IMR-90 (cell line): Measurements from ENCODE around the gene ANKFN1. TPM values are rescaled to one million over a fixed set of nuclear protein-coding genes. Genes with fewer than 3 reads are reported as not detected.

ENCODE experiments used
- ATAC-seq: fragments of 200-7000 bp; cut with Tn5 transposase; 2 replicates; pipeline ENCODE4 v1.9.1; 2020; ENCODE audit warnings: low read depth, mild to moderate bottlenecking, moderate library complexity
- BruUV-seq: library from RNA; stranded (reverse); fragments of 400-500 nt; replicated peaks from 2 replicates; lab custom pipeline; 2021; lab: Mats Ljungman, UMichigan
- CTCF ChIA-PET: fragments of 300-600 bp; formaldehyde crosslinking; extraction: SDS; loops from one replicate; lab custom pipeline; 2021; ENCODE audit warnings: antibody characterized with exemption; lab: Yijun Ruan, JAX
- POLR2A ChIA-PET: fragments of 300-600 bp; sonication (Branson Sonifier 250); formaldehyde crosslinking; loops from one replicate; lab custom pipeline; 2022; ENCODE audit warnings: antibody characterized with exemption; ENCODE audit not compliant: unreplicated experiment; lab: Charles Lee
- DNase-seq: peaks from one replicate; pipeline ENCODE4 v3.0.0; 2013
- H2AFZ ChIP-seq: replicated peaks from 2 replicates; pipeline ENCODE3; 2013; ENCODE audit warnings: low read length, mild to moderate bottlenecking; ENCODE audit not compliant: poor library complexity
- H2AK5ac ChIP-seq: 2 replicates; pipeline ENCODE4 v1.6.1; 2013; ENCODE audit warnings: low read depth, low read length, inconsistent platforms
- H2AK9ac ChIP-seq: replicated peaks from 2 replicates; pipeline ENCODE3; 2013; ENCODE audit warnings: mild to moderate bottlenecking, low read depth, low read length, moderate library complexity; ENCODE audit not compliant: poor library complexity
- H2BK120ac ChIP-seq: 2 replicates; pipeline ENCODE4 v1.6.1; 2013; ENCODE audit warnings: low read depth, low read length, inconsistent platforms
- H2BK15ac ChIP-seq: 3 replicates; pipeline ENCODE4 v1.6.1; 2013; ENCODE audit warnings: low read depth, low read length, inconsistent platforms
- H2BK20ac ChIP-seq: 2 replicates; pipeline ENCODE4 v1.6.1; 2013; ENCODE audit warnings: low read depth, mild to moderate bottlenecking, inconsistent platforms, low read length, moderate library complexity
- H2BK5ac ChIP-seq: 2 replicates; pipeline ENCODE4 v1.6.1; 2013; ENCODE audit warnings: mild to moderate bottlenecking, low read depth, low read length, inconsistent platforms; ENCODE audit not compliant: poor library complexity, severe bottlenecking
- H3K14ac ChIP-seq: replicated peaks from 2 replicates; pipeline ENCODE4 v1.6.1; 2013; ENCODE audit warnings: low read depth, low read length, inconsistent platforms
- H3K18ac ChIP-seq: 2 replicates; pipeline ENCODE4 v1.6.1; 2013; ENCODE audit warnings: low read depth, low read length, control low read depth
- H3K23ac ChIP-seq: 2 replicates; pipeline ENCODE4 v1.6.1; 2013; ENCODE audit warnings: low read depth, low read length, inconsistent platforms
- H3K27ac ChIP-seq: 2 replicates; pipeline ENCODE4 v1.5.1; 2013; ENCODE audit warnings: mild to moderate bottlenecking, control low read depth, low read length; ENCODE audit not compliant: insufficient read depth
- H3K27me3 ChIP-seq: 2 replicates; pipeline ENCODE4 v1.6.1; 2013; ENCODE audit warnings: low read length; ENCODE audit not compliant: control insufficient read depth, insufficient read depth
- H3K36me3 ChIP-seq: 2 replicates; pipeline ENCODE4 v1.6.1; 2013; ENCODE audit warnings: low read length, mixed read lengths; ENCODE audit not compliant: control insufficient read depth, insufficient read depth
- H3K4ac ChIP-seq: 2 replicates; pipeline ENCODE4 v1.6.1; 2013; ENCODE audit warnings: low read depth, low read length, inconsistent platforms
- H3K4me1 ChIP-seq: 2 replicates; pipeline ENCODE4 v1.6.1; 2013; ENCODE audit warnings: low read length, mixed read lengths; ENCODE audit not compliant: control insufficient read depth, insufficient read depth
- H3K4me2 ChIP-seq: 2 replicates; pipeline ENCODE4 v1.6.1; 2013; ENCODE audit warnings: low read depth, mild to moderate bottlenecking, control low read depth, low read length, moderate library complexity
- H3K4me3 ChIP-seq: 2 replicates; pipeline ENCODE4 v1.5.1; 2013; ENCODE audit warnings: low read depth, mild to moderate bottlenecking, control low read depth, low read length, moderate library complexity; ENCODE audit not compliant: insufficient read depth
- H3K56ac ChIP-seq: 2 replicates; pipeline ENCODE4 v1.6.1; 2013; ENCODE audit warnings: low read length, inconsistent platforms; ENCODE audit not compliant: insufficient read depth; ENCODE audit errors: extremely low read depth
- H3K79me1 ChIP-seq, 2 experiments: 2 replicates each; pipeline ENCODE4 v1.6.1; 2013; ENCODE audit warnings: low read length in 2 of 2, inconsistent platforms in 1 of 2, low read depth in 1 of 2
- H3K9ac ChIP-seq: 2 replicates; pipeline ENCODE4 v1.6.1; 2013; ENCODE audit warnings: low read depth, low read length, control low read depth
- H3K9me1 ChIP-seq: 2 replicates; pipeline ENCODE4 v1.6.1; 2013; ENCODE audit warnings: low read length, inconsistent platforms; ENCODE audit not compliant: insufficient read depth
- H3K9me3 ChIP-seq: 2 replicates; pipeline ENCODE4 v1.6.1; 2013; ENCODE audit warnings: low read length; ENCODE audit not compliant: control insufficient read depth, insufficient read depth
- H4K20me1 ChIP-seq: 2 replicates; pipeline ENCODE4 v1.6.1; 2013; ENCODE audit warnings: low read length, inconsistent platforms; ENCODE audit not compliant: insufficient read depth
- H4K5ac ChIP-seq: 2 replicates; pipeline ENCODE4 v1.6.1; 2013; ENCODE audit warnings: mild to moderate bottlenecking, low read depth, low read length, control low read depth
- H4K8ac ChIP-seq, 2 experiments: 2 replicates each; pipeline ENCODE4 v1.6.1; 2013; ENCODE audit warnings: low read depth in 2 of 2, low read length in 2 of 2, control low read depth in 1 of 2, inconsistent platforms in 1 of 2
- H4K91ac ChIP-seq: 2 replicates; pipeline ENCODE4 v1.6.1; 2013; ENCODE audit warnings: low read depth, low read length, inconsistent platforms; ENCODE audit not compliant: insufficient read depth
- FOS ChIP-seq: fragments of 150-350 bp; IDR thresholded peaks from 2 replicates; pipeline ENCODE4 v1.6.1; 2016; ENCODE audit warnings: low read depth, low read length
- MAZ ChIP-seq: IDR thresholded peaks from 2 replicates; pipeline ENCODE4 v1.6.1; 2012; ENCODE audit warnings: low read depth, mild to moderate bottlenecking, low read length, improper control_type of control experiment, moderate library complexity, borderline replicate concordance
- RAD21 ChIP-seq: IDR thresholded peaks from 2 replicates; pipeline ENCODE4 v1.6.1; 2012; ENCODE audit warnings: low read length, improper control_type of control experiment
- RCOR1 ChIP-seq: IDR thresholded peaks from 2 replicates; pipeline ENCODE4 v1.6.1; 2012; ENCODE audit warnings: mild to moderate bottlenecking, low read length, improper control_type of control experiment; ENCODE audit not compliant: insufficient replicate concordance
- WGBS, 2 experiments: methylation state at CpG; one replicate each; pipeline versions ENCODE4 v1.1.5 to v1.1.7; 2013; ENCODE audit warnings: missing lambda C conversion rate in 2 of 2; ENCODE audit not compliant: insufficient read length in 1 of 2; ENCODE audit errors: extremely low coverage in 2 of 2; 5-methylcytosine and 5-hydroxymethylcytosine counted together
- dilution Hi-C: fragments of 300-500 bp; cut with HindIII; formaldehyde crosslinking; loops from one replicate; pipeline ENCODE4 v1.14.3; 2018; ENCODE audit warnings: low sequenced_read_pairs; ENCODE audit not compliant: unreplicated experiment
- in situ Hi-C: fragments of 300-500 bp; cut with MboI; formaldehyde crosslinking; loops from 3 replicates; pipeline ENCODE4 v1.14.3; 2019; ENCODE audit warnings: low sequenced_read_pairs, inconsistent platforms, mixed read lengths
- intact Hi-C: fragments of 100-400 bp; cut with micrococcal nuclease; formaldehyde crosslinking; loops from 2 replicates; pipeline ENCODE4 v1.10.0; 2022
- polyA plus RNA-seq, 3 experiments: library from polyadenylated mRNA; depleted of rRNA; stranded (reverse); fragments of >200 nt; gene quantifications; 2 replicates each; pipeline ENCODE4 v1.2.3, GENCODE V29; 2012; ENCODE audit warnings: low replicate concordance in 1 of 3
- total RNA-seq: library from RNA; depleted of rRNA; stranded (reverse); fragments of >200 nt; gene quantifications from 2 replicates; pipeline ENCODE4 v1.2.3, GENCODE V29; 2012

The ANKFN1 gene
- total and polyA plus RNA-seq, 2 of the 4 experiments (the other 2 are of a cell fraction) = not detected

DNA sequence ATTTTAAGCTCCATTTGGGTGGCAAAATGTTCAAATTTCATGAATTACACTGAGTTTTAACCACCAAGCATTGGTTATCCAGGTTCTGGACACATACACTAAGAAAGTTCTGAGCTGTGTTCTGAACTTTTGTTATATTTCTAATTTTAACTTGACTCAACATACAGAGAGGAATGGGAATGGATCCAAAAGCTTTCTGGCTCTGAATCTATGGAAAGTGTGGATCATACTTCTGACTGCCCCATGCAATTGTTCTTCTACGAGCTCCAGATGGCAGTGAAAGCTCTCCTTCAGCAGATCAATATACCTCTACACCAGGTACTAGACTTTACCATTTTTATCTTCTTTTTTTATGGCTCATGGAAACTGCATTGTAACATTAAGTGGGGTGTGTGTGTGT is 327.2 kb downstream of the ANKFN1 start:
- DNase-seq (no peak), ATAC-seq (no peak)
- Histone ChIP-seq H3K9ac (no peak overlapping the region), H4K91ac (no peak overlapping the region), H3K18ac (no peak overlapping the region), H3K27me3 (no peaks in the 10 kb centered on the region; the same call in 1 of the 2 replicates), H2BK15ac (no peak overlapping the region), H4K5ac (no peak overlapping the region), H3K79me1 (no peaks in the 10 kb centered on the region), H4K20me1 (no peaks in the 10 kb centered on the region), H3K4me1 (no peaks in the 10 kb centered on the region), H3K4ac (no peak overlapping the region), H3K23ac (no peak overlapping the region), H2BK20ac (no peak overlapping the region), H3K36me3 (no peaks in the 10 kb centered on the region), H2BK5ac (no peak overlapping the region), H3K4me2 (no peak overlapping the region), H3K4me3 (no peak overlapping the region), H3K56ac (no peak overlapping the region), H3K9me1 (no peaks in the 10 kb centered on the region), H2AK9ac (no peak overlapping the region), H3K14ac (no peak overlapping the region), H2BK120ac (no peak overlapping the region), H3K27ac (no peak overlapping the region), H4K8ac (no peak overlapping the region), H2AFZ (no peak overlapping the region), H3K9me3 (no peaks in the 10 kb centered on the region), H2AK5ac (no peak overlapping the region)
- CTCF ChIA-PET = interaction anchor here (0.7 to 1.0 kb wide), 2 partner anchors 12 to 18 kb away, joined by 3 read pairs; no protein-coding TSS in a partner anchor
- no TSS peak for BruUV-seq
- intact Hi-C loops (no loop called here), in situ Hi-C loops (no loop called here), dilution Hi-C loops (no loop called here)
- WGBS, 2 experiments = no CpG with 5 or more reads among the region's 1 CpG
- TF ChIP-seq RAD21 (no peak), RCOR1 (no peak), MAZ (no peak), FOS (no peak)
- POLR2A ChIA-PET = no interaction called here
